GM18526 (cell line): ENCODE results near the gene CYP17A1.

Experiments used
- POLR2A ChIP-seq: IDR thresholded peaks from 3 replicates; pipeline ENCODE4 v1.6.1; 2011; ENCODE audit not compliant: insufficient read length; ENCODE audit errors: extremely low read depth

Gene CYP17A1

GRCh38 chr10:102813017-102813541 lies 24.1 kb downstream of the CYP17A1 start:
- TF ChIP-seq POLR2A = no peak

GRCh38 chr10:102812231-102812876 lies 24.9 kb downstream of the CYP17A1 start:
- TF ChIP-seq POLR2A = no peak

GRCh38 chr10:102811346-102811745 lies 25.9 kb downstream of the CYP17A1 start:
- no peak for TF ChIP-seq POLR2A

- no peak for TF ChIP-seq POLR2A
These were observed 28.8 kb downstream of the CYP17A1 start for GRCh38 chr10:102808380-102808779.

- no peak for TF ChIP-seq POLR2A
These were observed 32.7 kb downstream of the CYP17A1 start for GRCh38 chr10:102804382-102805055.

GRCh38 chr10:102802920-102803534 lies 34.2 kb downstream of the CYP17A1 start:
- no peak for TF ChIP-seq POLR2A

- no peak for TF ChIP-seq POLR2A
These were observed 35.2 kb downstream of the CYP17A1 start for GRCh38 chr10:102801978-102802377.

- TF ChIP-seq POLR2A = no peak
These were observed 35.7 kb downstream of the CYP17A1 start for GRCh38 chr10:102801496-102801895.

- no peak for TF ChIP-seq POLR2A
These were observed 36.4 kb downstream of the CYP17A1 start for GRCh38 chr10:102800611-102801335.

GRCh38 chr10:102799691-102800471 lies 37.3 kb downstream of the CYP17A1 start:
- no peak for TF ChIP-seq POLR2A

- peak; percentile 20 for TF ChIP-seq POLR2A
These were observed 40.6 kb downstream of the CYP17A1 start for GRCh38 chr10:102796407-102797176.

GRCh38 chr10:102795453-102796406 lies 41.5 kb downstream of the CYP17A1 start:
- TF ChIP-seq POLR2A = no peak
